Stimulated activated CD4-positive, alpha-beta T cell treated with anti-CD3 and anti-CD28 coated beads, TNF-alpha, amount 100 ng/mL, for 48 hours (primary cell): Measurements from ENCODE around the gene NR5A1.

ENCODE experiments used
- DNase-seq, 3 donors: peaks; one replicate each; pipeline ENCODE4 v3.0.0-alpha.2; 2020; ENCODE audit warnings: low read depth in 3 of 3

Gene NR5A1

DNA sequence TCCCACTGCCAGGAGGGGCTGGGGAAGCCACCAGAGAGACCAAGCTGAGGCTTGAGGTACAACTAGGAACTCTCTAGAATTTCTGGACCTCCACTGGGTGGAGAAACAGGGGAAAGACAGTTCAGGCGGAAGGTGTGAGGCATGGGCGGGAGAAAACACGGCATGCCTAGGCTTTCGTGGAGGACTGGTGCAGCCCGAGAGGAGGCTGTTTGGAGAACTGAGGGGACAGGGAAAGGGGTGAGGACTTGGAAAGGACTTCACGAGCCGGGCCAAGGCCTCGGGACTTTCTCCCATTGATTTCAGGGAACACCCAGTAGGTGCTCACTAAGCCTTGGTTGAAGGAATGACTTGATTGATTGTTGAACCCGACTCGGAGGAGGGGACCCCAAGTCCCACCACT, 66.4 kb downstream of the NR5A1 start:
- no peak for DNase-seq

DNA sequence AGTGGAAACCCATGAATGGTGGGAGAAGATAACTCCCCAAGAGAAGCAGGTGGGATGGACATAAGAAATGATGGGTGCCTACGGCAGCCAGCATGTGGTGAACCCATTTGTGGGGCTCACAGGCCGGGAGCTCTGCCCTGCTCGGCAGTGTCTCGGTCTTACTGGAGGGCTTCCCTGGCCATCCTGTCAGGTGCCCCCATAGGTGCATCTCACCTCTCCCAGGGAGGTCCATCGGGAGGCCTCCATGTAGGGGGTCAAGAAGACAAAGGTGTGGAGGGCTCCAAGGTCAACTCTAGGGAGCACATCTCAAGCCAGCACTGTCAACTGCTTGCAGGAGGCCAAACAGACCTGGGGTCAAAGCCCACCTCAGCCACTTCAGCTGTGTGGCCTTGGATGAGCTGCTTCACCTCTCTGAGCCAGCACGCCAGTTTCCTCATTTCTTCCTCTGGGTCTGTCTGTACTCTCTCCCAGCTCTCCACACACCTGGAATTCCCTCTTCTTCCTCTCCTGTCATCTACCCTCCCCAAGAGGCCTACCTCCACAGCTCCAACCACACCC, 67.4 kb downstream of the NR5A1 start:
- no peak for DNase-seq

DNA sequence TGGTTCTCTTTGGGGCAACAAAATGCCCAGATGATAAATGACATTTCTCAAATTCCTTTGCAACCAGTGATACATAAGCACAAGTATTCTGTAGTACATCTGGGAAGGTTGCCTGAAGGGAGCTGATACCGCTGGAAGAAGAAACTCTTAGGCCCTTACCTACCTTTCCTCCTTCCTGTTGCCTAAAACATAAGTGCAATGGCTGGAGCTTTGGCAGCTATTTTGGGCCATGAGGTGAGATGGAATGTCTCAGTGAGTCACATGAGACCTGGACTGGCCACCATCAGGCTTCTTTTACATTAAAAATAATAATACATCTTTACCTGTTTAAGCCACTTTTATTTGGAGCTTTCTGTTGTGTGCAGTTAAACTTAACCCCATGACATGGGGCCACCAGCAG, 68.1 kb downstream of the NR5A1 start:
- DNase-seq, result no peak

DNA sequence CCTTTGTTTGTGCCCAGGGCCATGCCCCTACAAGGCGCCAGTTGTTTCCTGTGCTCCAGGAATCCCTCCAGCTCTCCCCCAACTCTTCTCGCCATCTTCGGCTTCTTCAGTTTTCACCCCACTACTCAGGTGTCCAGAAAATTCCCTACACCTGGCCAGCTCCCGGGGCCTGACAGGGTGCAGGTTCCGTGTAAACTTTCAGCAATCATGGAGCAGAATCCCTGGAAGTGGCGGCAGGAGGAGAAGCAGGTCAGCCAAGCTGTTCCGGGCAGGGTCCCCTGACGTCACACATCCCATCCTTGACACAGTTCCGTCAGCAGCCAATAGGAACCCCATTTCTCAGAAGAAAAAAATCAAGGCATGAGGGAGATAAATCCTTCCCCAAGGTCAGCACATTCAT, 69.1 kb downstream of the NR5A1 start:
- DNase-seq, result no peak

DNA sequence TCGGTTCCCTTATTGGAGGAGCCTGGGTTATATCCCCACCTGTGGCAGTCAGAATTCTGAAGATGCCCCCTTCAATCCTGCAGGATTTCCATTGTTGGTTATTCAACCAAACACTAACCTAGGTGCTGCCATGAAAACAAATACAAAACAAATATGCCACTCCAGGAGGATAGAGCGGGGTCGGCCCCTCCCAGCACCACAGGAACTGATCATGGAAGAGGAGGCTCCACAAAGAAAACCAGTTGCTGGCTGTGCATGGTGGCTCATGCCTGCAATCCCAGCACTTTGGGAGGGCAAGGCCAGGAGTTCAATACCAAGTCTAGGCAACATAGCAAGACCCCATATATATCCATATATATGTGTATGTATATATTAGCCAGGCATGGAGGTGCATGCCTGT, 70.1 kb downstream of the NR5A1 start:
- DNase-seq, result no peak

DNA sequence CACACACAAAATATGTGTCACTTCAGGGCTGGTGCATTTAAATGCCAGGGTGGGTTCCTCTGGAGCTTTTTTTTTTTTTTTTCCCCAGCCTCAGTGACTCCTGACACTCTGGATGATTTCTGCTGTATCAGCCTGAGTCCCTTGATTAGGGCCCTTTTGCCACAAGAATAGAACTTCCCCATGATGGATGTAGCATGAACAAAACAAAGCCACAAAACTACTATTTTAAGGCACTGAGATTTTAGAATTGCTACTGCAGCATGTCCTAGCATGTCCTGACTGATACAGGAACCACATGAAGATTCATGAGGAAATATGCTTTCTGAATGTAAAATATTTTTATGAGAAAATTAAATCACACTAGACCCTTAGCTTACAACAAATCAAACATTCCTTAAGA, 70.9 kb downstream of the NR5A1 start:
- DNase-seq, result no peak
